Endothelial cell of umbilical vein (primary cell): ENCODE results near the gene NRK.

Experiments used
- CTCF ChIP-seq, 2 donors: IDR thresholded peaks; 1 replicate in 1 of 2; 2 replicates in 1 of 2; pipeline ENCODE4 v1.5.1; 2011; ENCODE audit warnings: low read length in 2 of 2, mild to moderate bottlenecking in 2 of 2, moderate library complexity in 2 of 2, control low read depth in 1 of 2, inconsistent platforms in 1 of 2, low read depth in 1 of 2; ENCODE audit not compliant: insufficient read depth in 1 of 2; ENCODE audit errors: extremely low read depth in 1 of 2
- POLR2A ChIP-seq: IDR thresholded peaks from 2 replicates; pipeline ENCODE4 v1.6.1; 2012; ENCODE audit warnings: low read depth, mild to moderate bottlenecking, control low read depth, low read length
- POLR2AphosphoS5 ChIP-seq: IDR thresholded peaks from 2 replicates; pipeline ENCODE4 v1.6.1; 2012; ENCODE audit warnings: low read depth, mild to moderate bottlenecking, control low read depth, low read length, moderate library complexity; ENCODE audit not compliant: insufficient read depth

- TF ChIP-seq POLR2A, result no peak
- no peak for TF ChIP-seq CTCF (IDR thresholded peaks at IDR 0.05; ENCODE audit: extremely low read depth in 1 of 2, insufficient read depth in 1 of 2, low read depth in 1 of 2, low read length in 2 of 2)
- no peak for TF ChIP-seq POLR2AphosphoS5
Measured at GRCh38 chrX:105822138-105823091, at the start of gene NRK.
